A204.1 (cell line): Measurements from ENCODE around the gene MUC5B.

Source experiments
- FAIRE-seq: peaks from 2 replicates; lab custom pipeline; 2012; peaks lifted over from hg19 to GRCh38; lab: Jason Lieb, UNC

MUC5B gene

GRCh38 chr11:1220941-1221721 lies 1.7 kb upstream of the MUC5B start:
- no peak for FAIRE-seq

DNA sequence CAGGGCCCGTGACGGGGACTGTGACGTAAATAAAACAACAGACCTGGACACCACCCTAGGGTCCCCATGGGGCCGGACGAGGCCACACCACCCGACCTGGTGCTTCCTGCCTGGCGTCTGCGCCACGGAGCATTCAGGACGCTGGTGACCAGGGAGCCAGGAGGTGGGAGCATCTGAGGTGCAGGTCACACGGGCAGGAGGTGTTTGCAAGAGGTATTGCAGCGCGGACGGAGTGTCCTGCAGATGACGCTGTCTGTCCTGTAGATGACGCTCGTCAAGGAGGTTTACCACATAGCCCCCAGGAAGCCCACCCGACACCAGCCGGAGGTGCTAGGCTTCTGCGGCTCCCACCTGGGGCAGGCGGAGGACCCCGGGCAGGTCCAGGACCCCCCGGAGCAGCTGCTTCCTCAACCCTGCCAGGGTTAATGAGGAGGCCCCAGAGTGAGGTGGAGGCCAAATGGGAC lies 986 bp upstream of the MUC5B start:
- no peak for FAIRE-seq

GRCh38 chr11:1223346-1224110 lies 662 bp downstream of the MUC5B start:
- FAIRE-seq = no peak

DNA sequence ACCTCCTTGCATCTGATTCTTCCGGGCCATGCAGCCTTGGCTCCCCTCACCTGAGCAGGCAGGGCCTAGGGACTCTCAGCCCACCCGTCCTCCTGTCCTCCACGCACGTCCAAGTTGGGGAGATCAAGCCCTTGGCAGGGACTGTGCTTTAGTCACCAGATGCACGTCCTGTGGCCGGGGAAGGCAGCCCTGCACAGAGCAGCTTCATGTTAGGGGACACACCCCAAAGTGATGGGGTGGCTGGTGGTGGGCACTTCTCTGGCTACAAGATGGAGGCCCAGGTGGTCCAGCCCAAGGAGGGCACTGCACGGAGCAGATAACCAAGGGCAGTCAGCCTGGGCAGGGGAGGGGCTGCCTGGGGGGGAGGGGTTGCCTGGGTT lies 1.2 kb downstream of the MUC5B start:
- FAIRE-seq = no peak

DNA sequence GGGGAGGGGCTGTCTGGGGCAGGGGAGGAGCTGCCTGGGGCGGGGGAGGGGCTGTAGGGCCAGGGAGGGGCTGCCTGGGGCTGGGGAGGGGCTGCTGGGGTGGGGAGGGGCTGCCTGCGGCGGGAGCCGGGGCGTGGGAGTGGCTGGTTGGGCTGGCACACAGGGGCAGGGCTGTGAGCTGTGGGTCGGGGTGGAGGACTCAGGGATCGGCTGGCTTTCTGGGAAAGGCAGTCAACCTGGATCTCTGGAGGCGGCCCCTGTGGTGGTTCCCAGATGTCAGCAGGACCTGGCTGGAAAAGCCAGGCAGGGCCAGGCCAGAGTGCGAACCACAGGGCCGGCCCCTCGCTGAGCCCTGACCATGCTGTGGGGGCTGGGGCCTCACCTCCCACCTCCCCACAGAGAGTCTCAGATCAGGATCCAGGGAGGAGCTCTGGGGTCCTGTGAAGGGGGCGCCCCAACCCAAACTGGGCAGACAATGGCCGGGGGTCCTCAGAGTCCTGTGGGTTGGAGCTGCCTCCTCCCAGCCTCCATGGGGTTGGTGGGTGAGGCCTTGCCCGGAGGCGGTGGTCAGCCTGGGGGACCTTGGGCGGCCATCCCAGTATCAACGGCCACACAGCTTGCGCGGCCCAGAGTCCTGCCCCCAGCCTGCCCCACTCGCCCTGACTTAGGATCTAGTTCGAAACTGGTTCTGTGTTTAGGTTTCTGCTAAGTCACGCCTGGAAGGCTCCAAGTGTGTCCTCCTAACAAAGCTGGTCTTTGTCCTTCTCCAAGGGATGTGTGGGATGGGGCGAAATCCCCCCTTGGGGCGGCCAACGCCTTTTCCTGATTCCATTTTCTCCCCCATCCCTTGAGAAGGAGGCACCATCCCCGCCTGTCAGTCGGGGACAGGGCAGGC lies 1.9 kb downstream of the MUC5B start:
- FAIRE-seq = no peak

DNA sequence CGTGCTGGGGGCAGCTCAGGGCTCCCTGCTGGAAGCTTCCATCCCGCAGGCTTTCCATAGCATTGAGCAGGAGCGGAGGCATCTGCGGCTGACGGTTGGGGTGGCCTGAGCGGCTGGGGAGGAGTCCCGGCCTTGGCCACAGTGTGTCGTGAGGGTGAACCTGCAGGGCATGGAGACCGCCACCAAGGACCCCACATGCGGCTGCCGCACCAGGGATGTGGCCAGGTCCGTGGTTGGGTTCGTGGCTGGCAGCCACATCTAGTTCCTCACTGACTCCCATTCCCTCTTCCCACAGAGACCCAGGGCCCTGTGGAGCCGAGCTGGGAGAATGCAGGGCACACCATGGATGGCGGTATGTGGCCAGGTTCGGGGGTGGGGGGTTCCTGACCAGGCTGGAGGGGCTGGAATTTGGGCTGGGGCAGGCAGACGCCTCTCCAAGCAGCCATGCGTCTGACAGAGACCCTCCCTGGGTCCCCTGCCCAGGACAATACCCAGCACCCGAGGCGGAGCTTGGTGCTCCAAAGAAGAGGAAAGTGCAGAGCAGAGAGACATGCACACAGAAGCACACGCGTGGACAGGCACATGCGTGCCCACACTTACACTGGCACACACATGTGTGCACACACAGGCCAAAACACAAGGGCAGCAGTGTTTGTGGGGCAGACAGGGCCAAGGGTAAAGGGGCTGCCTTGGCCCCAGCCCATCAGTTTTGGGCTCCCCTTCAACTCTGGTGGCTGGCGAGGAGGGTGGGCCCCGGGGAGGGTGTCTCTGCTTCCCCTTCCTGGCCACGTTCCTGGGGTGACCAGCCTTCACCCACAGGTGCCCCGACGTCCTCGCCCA lies 2.7 kb downstream of the MUC5B start:
- FAIRE-seq = no peak

DNA sequence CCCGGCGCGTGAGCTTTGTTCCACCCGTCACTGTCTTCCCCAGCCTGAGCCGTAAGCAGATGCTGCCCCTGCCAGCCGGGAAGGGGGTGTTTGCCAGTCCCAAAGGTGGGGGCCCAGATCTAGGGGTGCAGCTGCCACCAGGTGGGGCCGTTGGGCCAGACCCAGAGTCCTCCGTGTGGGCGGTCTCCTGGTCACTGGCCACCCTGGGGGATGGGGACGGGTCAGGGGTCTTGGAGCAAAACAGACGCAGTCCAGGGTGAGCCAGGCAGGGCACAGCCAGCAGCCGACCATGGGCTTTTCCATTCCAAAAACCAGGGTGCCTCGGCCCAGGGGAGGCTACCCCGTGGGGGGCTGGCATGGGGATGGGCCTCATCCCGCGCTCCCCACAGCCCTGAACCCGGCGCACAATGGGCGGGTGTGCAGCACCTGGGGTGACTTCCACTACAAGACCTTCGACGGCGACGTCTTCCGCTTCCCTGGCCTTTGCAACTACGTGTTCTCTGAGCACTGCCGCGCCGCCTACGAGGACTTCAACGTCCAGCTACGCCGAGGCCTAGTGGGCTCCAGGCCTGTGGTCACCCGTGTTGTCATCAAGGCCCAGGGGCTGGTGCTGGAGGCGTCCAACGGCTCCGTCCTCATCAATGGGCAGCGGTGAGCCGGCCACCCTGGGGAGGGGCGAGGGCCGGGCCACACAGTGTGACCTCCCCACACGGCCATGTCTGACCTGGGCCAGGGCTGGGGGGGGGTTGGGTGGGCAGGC lies 3.5 kb downstream of the MUC5B start:
- no peak for FAIRE-seq

DNA sequence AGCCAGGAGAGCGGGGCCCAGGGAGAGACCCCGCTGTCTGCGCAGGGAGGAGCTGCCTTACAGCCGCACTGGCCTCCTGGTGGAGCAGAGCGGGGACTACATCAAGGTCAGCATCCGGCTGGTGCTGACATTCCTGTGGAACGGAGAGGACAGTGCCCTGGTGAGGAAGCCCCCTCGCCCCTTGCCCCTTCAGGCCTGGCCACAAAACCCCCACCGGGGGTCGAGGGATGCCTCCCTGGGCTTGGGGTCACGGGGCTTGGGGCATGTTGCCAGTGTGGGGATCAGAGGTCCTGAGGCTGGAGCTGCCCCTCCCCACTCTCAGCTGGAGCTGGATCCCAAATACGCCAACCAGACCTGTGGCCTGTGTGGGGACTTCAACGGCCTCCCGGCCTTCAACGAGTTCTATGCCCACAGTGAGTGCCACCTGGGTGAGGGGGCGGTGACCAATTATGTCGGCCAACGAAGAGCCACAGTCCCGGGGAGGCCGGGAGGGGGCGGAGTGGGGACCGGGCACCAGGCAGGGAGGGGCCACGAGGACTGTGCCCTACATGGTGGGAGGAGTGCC lies 4.2 kb downstream of the MUC5B start:
- FAIRE-seq = no peak

GRCh38 chr11:1227551-1228100 lies 4.8 kb downstream of the MUC5B start:
- no peak for FAIRE-seq

- FAIRE-seq = no peak
Observed at GRCh38 chr11:1228101-1228821, 5.4 kb downstream of the MUC5B start.

DNA sequence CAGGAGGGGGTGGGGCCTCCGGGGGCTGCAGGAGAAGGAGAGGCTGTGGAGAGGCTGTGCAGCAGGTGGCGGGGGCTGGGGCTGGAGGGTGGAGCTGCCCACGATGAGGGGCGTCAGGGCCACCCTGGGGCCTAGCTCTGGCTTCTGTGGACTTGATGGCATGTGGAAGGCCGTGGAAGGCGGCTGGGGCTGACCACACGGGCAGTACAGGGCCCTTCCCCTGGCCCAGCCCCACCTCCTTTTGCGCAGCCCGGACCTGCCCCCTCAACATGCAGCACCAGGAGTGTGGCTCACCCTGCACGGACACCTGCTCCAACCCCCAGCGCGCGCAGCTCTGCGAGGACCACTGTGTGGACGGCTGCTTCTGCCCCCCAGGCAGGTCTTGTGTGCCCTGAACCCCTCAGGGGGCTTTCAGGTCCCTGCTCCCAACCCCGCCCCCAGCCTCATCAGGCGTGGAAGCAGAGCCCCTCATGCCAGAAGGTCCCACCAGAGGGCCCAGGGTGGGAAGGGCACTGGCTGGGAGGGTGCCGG lies 6.1 kb downstream of the MUC5B start:
- FAIRE-seq = no peak

GRCh38 chr11:1229471-1230120 lies 6.7 kb downstream of the MUC5B start:
- FAIRE-seq = no peak

DNA sequence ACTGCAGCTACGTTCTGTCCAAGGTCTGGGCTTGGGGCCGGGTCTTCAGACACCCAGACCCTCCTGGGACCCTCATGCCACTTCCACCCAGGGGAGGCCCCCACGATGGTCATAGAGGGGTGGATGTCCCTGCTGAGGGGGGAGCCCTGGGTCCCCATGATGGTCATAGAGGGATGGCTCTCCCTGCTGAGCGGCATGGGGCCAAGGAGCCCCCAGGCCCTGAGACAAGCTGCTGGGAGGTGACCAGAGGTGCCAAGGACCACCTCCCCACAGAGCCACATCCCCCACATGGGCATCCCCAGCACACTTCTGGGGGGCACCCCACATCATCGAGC lies 7.2 kb downstream of the MUC5B start:
- no peak for FAIRE-seq

DNA sequence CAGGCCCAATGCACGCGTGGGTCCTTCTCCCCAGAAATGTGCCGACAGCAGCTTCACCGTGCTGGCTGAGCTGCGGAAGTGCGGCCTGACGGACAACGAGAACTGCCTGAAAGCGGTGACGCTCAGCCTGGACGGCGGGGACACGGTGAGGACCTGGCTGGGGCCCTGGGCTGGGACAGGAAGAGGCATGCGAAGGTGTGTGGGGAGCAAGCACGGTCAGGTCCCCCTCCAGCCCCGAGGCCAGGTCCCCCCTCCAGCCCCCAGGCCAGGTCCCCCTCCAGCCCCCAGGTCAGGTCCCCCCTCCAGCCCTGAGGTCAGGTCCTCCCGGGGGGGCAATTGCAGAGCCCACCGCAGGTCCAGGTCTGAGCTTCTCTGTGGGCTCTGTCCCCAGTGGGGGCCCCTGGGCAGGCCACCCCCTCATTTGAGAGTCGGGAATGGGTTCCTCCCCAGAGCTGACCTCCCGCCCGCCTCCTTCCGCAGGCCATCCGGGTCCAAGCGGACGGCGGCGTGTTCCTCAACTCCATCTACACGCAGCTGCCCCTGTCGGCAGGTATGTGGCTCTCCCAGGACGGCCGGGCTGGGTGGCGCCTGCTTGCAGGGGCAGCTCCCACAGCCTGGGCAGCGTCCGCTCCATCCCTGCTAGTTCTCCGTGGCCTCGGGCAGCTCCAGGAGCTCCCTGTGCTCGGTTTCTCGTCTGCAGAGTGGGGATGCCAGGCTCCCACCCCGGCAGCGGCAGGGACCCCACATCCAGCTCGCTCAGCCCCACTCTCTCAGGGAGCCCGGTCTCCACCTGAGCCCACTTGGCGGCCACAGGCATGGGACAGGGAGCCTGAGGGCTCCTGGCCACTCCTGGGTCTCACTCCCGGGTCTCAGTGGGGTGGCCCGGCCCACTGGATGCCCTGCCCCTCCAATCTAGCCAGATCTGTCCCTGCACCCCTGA lies 7.9 kb downstream of the MUC5B start:
- FAIRE-seq = no peak

- no peak for FAIRE-seq
Observed at GRCh38 chr11:1231396-1232020, 8.6 kb downstream of the MUC5B start.

GRCh38 chr11:1232021-1232882 lies 9.4 kb downstream of the MUC5B start:
- no peak for FAIRE-seq
